Loucy (cell line): ENCODE data around the gene POTEB3.
"Not testable (repeated sequence)": the region's sequence is repeated elsewhere in the genome, so short reads cannot be mapped to it uniquely, and the experiment has no call there.

Experiments
- H2AFZ ChIP-seq: fragments of 200-600 bp; sonication (generic); 2 replicates; pipeline ENCODE4 v1.6.0; 2016; ENCODE audit warnings: antibody characterized with exemption, mild to moderate bottlenecking, low read length, moderate library complexity
- H3F3A ChIP-seq: fragments of 200-600 bp; 2 replicates; pipeline ENCODE4 v1.6.0; 2016; ENCODE audit warnings: antibody characterized with exemption, low read depth, mild to moderate bottlenecking
- H3K27me3 ChIP-seq: fragments of 200-600 bp; sonication (generic); 2 replicates; pipeline ENCODE4 v1.6.1; 2014; ENCODE audit warnings: low read length, mild to moderate bottlenecking; ENCODE audit not compliant: insufficient read depth, poor library complexity, severe bottlenecking
- H3K36me3 ChIP-seq: fragments of 200-600 bp; sonication (generic); 2 replicates; pipeline ENCODE4 v1.6.1; 2016; ENCODE audit warnings: low read length; ENCODE audit not compliant: insufficient read depth
- H3K4me1 ChIP-seq: fragments of 200-600 bp; sonication (generic); 2 replicates; pipeline ENCODE4 v1.5.1; 2014; ENCODE audit warnings: low read length, mild to moderate bottlenecking; ENCODE audit not compliant: insufficient read depth, poor library complexity, severe bottlenecking
- H3K4me2 ChIP-seq: fragments of 200-600 bp; sonication (generic); 2 replicates; pipeline ENCODE4 v1.6.0; 2014; ENCODE audit warnings: antibody characterized with exemption, low read length, low read depth, mild to moderate bottlenecking; ENCODE audit not compliant: poor library complexity, severe bottlenecking
- H3K4me3 ChIP-seq: fragments of 200-600 bp; sonication (generic); 2 replicates; pipeline ENCODE4 v1.5.1; 2014; ENCODE audit warnings: low read length, mild to moderate bottlenecking, mixed read lengths; ENCODE audit not compliant: poor library complexity, severe bottlenecking
- H3K79me2 ChIP-seq: fragments of 200-600 bp; sonication (generic); 2 replicates; pipeline ENCODE4 v1.6.1; 2014; ENCODE audit warnings: low read length; ENCODE audit not compliant: insufficient read depth
- H3K9ac ChIP-seq: fragments of 200-600 bp; sonication (generic); 2 replicates; pipeline ENCODE4 v1.6.0; 2014; ENCODE audit warnings: mild to moderate bottlenecking, low read depth, low read length, moderate library complexity; ENCODE audit not compliant: poor library complexity, severe bottlenecking
- H3K9me2 ChIP-seq: fragments of 200-600 bp; sonication (generic); replicated peaks from 2 replicates; pipeline ENCODE4 v1.6.1; 2016; ENCODE audit warnings: low read depth, low read length, mixed read lengths
- H3K9me3 ChIP-seq: fragments of 200-600 bp; sonication (generic); 2 replicates; pipeline ENCODE4 v1.6.1; 2014; ENCODE audit warnings: mild to moderate bottlenecking, antibody characterized with exemption, low read length, low read depth; ENCODE audit not compliant: insufficient read depth
- H4K20me1 ChIP-seq: fragments of 200-600 bp; sonication (generic); 2 replicates; pipeline ENCODE4 v1.6.0; 2014; ENCODE audit warnings: antibody characterized with exemption, low read length, mild to moderate bottlenecking; ENCODE audit not compliant: insufficient read depth, poor library complexity, severe bottlenecking

Gene POTEB3

DNA sequence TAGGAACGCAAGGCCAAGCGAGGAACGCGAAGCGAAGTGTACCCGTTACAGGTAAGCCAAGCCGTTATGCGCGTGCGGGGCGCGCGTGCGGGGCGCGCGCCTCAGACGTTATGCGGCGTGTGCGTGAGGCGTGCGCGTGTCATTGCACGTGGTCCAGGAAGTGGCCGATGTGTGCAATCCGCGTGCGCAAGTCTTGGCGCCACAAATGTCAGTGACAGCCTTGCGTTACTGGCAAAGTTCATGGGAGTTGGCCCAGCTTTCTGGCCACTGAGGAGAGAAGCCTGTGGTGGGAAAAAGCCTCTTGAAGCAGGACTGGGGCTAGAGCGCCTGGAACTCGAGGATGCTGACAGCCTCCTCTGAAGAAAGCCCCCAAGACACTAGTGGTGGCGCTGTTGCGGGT is at the start of gene POTEB3:
TSS of gene POTEB3 (minus strand) at position 101 of the 400 bp plus-strand sequence. CDS start 488 bp downstream, outside the sequence.
- not testable (repeated sequence) for H3F3A ChIP-seq, H3K36me3 ChIP-seq, H3K4me2 ChIP-seq, H2AFZ ChIP-seq, H3K79me2 ChIP-seq, H3K27me3 ChIP-seq, H3K9ac ChIP-seq, H3K4me1 ChIP-seq, H3K9me3 ChIP-seq, H3K4me3 ChIP-seq, H4K20me1 ChIP-seq, H3K9me2 ChIP-seq

DNA sequence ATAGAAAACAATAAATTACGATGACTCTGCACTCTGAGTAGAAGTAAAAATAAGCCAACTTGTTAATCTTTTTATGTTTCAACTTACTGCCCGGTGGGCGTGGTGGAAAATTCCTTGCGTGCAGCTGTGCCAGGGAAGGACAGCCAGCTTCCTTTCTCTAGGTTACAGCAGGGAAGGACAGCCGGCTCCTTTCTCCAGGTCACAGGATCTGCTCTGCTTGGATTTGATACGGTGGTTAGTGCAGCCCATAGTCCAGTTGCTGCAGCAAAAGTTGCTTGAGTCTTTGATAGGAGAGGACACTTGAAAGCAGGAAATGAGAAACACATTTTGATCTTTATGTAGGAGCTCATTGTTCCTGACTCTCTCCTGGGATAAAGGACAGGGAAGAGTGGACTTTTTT is 13.4 kb upstream of the POTEB3 start:
- H3K9me3 ChIP-seq, H3F3A ChIP-seq, H3K79me2 ChIP-seq, H3K4me3 ChIP-seq, H4K20me1 ChIP-seq, H3K9ac ChIP-seq, H3K4me2 ChIP-seq, H3K9me2 ChIP-seq, H3K27me3 ChIP-seq, H3K4me1 ChIP-seq, H2AFZ ChIP-seq, H3K36me3 ChIP-seq: not testable (repeated sequence)

DNA sequence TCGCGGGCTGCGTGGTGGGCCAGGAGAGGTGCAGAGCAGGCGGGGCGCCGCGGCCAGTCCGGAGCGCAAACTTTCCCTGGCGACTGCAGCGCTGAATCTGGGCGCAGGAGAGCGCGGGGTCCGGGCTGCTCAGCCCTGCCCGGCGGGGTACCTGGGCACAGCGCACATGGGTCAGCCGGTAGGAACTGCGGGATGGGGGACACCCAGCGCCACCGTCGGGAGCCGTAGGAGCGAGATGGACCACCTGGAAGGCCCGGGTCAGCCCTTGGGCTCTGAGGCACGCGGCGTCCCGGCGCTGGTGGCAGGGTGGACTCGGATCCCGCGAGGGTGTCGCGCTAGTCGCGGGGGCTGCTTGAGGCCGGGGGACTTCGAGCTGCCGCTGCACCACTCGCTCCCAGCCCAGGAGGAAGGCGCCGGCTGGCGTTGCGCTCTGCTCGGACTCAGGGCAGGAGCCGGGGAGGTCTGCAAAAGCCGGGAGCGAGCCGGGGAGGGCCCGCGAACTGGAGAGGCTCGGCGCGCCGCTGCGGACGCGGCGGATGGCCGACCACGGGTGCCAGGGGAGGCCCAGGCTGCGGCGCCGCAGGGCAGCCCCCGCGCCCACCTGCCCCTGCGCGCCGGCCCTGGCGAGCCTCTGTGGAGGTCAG is 11.7 kb upstream of the POTEB3 start:
- H3K4me3 ChIP-seq, H3K9me2 ChIP-seq, H3K27me3 ChIP-seq, H3K4me1 ChIP-seq, H3K36me3 ChIP-seq, H3K9ac ChIP-seq, H3K4me2 ChIP-seq, H3K79me2 ChIP-seq, H2AFZ ChIP-seq, H3F3A ChIP-seq, H4K20me1 ChIP-seq, H3K9me3 ChIP-seq: not testable (repeated sequence)

DNA sequence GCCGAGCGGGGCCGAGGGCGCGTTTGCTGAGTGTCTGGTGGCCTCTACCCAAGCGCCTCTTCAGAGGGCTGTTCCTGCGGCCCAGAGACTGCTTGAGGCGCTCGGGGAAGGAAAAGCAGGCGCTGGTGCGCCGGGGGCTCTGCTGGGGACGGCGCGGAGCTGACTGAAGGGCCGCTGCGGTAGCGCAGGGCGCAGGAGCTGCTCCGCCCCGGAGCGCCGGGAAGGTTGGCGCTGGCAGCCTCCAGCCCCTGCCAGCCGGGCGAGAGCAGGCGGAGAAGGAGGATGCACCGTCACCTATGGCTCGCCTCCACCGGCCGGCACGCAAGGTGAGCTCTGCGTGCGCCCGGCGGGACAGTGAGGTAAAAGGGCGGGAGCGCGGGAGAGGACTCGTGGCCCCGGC is 11.2 kb upstream of the POTEB3 start:
- not testable (repeated sequence) for H2AFZ ChIP-seq, H3K4me2 ChIP-seq, H4K20me1 ChIP-seq, H3F3A ChIP-seq, H3K4me1 ChIP-seq, H3K79me2 ChIP-seq, H3K9me3 ChIP-seq, H3K9me2 ChIP-seq, H3K36me3 ChIP-seq, H3K4me3 ChIP-seq, H3K9ac ChIP-seq, H3K27me3 ChIP-seq

DNA sequence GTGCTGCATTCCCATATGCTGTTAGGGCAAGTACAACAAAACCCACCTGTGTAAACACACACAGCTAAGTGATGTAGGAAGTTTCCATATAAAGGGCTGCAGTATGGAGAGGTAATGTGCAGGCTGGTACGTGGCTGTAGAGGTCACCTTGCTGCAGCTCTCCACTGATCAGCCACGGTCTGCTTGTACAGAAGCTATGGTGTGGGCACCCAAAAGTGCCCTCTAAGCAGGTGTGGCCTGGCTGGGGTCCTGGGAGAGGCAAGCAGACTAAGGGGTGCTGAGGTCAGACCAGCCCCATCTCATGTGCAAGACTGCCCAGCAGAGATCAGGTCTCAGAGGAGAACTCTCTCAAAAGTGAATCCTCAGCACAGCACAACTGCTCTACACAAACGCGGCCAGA is 32.9 kb downstream of the POTEB3 start:
- not testable (repeated sequence) for H3K27me3 ChIP-seq

DNA sequence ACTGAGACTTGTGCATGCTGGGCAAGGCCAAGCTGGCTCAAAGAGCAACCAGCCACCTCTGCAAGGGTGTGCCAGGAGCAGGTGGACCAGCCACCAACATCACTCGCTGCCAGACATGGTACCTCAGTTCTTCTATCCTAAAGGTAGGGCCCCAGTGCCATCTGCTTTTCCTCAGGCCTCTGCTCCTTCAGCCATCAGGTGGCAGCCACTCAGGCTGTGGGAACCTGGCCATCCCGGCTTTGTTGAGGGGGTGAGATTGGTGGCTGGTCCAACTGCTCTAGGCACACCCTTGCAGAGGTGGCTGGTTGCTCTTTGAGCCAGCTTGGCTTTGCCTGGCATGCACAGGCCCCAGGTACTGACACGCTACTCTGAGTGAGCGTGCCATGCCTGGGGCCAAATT is 38.8 kb downstream of the POTEB3 start:
- H3F3A ChIP-seq, H3K79me2 ChIP-seq, H3K4me2 ChIP-seq, H3K4me1 ChIP-seq, H4K20me1 ChIP-seq, H3K27me3 ChIP-seq, H2AFZ ChIP-seq, H3K4me3 ChIP-seq, H3K9ac ChIP-seq, H3K9me2 ChIP-seq, H3K9me3 ChIP-seq, H3K36me3 ChIP-seq: not testable (repeated sequence)

More for the DNA sequence above, 32.9 kb downstream of the POTEB3 start:
- H3K9me2 ChIP-seq, H3K36me3 ChIP-seq, H3K9ac ChIP-seq, H3K4me3 ChIP-seq, H3F3A ChIP-seq, H3K4me1 ChIP-seq, H3K4me2 ChIP-seq, H2AFZ ChIP-seq, H3K9me3 ChIP-seq, H3K79me2 ChIP-seq, H4K20me1 ChIP-seq: not testable (repeated sequence)

DNA sequence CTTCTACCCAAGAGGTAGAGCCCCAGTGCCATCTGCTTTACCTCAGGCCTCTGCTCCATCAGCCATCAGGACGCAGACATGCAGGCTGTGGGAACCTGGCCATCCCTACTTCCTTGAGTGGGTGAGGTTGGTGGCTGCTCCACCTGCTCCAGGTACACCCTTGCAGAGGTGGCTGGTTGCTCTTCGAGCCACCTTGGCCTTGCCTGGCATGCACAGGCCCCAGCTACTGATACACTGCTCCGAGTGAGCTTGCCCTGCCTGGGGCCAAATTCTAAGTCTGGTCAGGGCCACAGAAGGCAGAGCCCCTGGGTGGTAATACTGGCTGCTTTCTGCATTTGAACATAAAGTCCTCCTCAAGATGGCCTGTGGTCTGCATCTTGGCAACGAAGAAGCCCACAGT is 41.2 kb downstream of the POTEB3 start:
- H3K36me3 ChIP-seq, H3K9me2 ChIP-seq, H3K4me1 ChIP-seq, H3K9ac ChIP-seq, H3K79me2 ChIP-seq, H3K4me2 ChIP-seq, H2AFZ ChIP-seq, H3F3A ChIP-seq, H3K4me3 ChIP-seq, H3K9me3 ChIP-seq, H3K27me3 ChIP-seq, H4K20me1 ChIP-seq: not testable (repeated sequence)
